Caco-2 (cell line): ENCODE measurements around the gene BICRAL. TPM values are rescaled to one million over a fixed set of nuclear protein-coding genes. Genes with fewer than 3 reads are reported as not detected.

ENCODE experiments used
- BruUV-seq: library from RNA; stranded (reverse); fragments of 400-500 nt; replicated peaks from 2 replicates; lab custom pipeline; 2021; lab: Mats Ljungman, UMichigan
- CTCF ChIA-PET: fragments of 300-600 bp; sonication (Branson Sonifier 250); formaldehyde crosslinking; loops from one replicate; lab custom pipeline; 2022; ENCODE audit warnings: antibody characterized with exemption; lab: Charles Lee
- POLR2A ChIA-PET: fragments of 300-600 bp; sonication (Branson Sonifier 250); formaldehyde crosslinking; loops from one replicate; lab custom pipeline; 2022; ENCODE audit warnings: antibody characterized with exemption; lab: Charles Lee
- DNase-seq, 2 experiments: peaks; one replicate each; pipeline versions ENCODE4 v3.0.0 to v3.0.0-alpha.2; 2020 to 2022
- H3K27me3 ChIP-seq: replicated peaks from 2 replicates; pipeline ENCODE4 v1.6.0; 2011; ENCODE audit warnings: low read length; ENCODE audit not compliant: control insufficient read depth, insufficient read depth
- H3K36me3 ChIP-seq: 2 replicates; pipeline ENCODE4 v1.5.1; 2011; ENCODE audit warnings: low read length; ENCODE audit not compliant: control insufficient read depth, insufficient read depth
- H3K4me1 ChIP-seq: fragments of 250-450 bp; sonication (Bioruptor Pico); 2 replicates; pipeline ENCODE4 v1.5.1; 2020; ENCODE audit warnings: mild to moderate bottlenecking
- H3K4me3 ChIP-seq: 2 replicates; pipeline ENCODE4 v1.5.1; 2011; ENCODE audit warnings: low read depth, mild to moderate bottlenecking, control low read depth, low read length
- H3K9me3 ChIP-seq: fragments of 250-450 bp; sonication (Bioruptor Pico); 2 replicates; pipeline ENCODE4 v1.5.1; 2020; ENCODE audit warnings: mild to moderate bottlenecking, moderate library complexity
- H3K27ac Mint-ChIP-seq: one replicate; pipeline ENCODE4 v1.8.0; 2022; ENCODE audit warnings: mixed read lengths; ENCODE audit not compliant: unreplicated experiment
- H3K27me3 Mint-ChIP-seq: one replicate; pipeline ENCODE4 v1.8.0; 2022; ENCODE audit warnings: mixed read lengths; ENCODE audit not compliant: insufficient read depth, unreplicated experiment
- H3K36me3 Mint-ChIP-seq: one replicate; pipeline ENCODE4 v1.8.0; 2022; ENCODE audit warnings: mild to moderate bottlenecking, mixed read lengths; ENCODE audit not compliant: insufficient read depth, unreplicated experiment
- H3K4me1 Mint-ChIP-seq: one replicate; pipeline ENCODE4 v1.8.0; 2022; ENCODE audit warnings: low read depth, mixed read lengths; ENCODE audit not compliant: unreplicated experiment
- H3K4me3 Mint-ChIP-seq: one replicate; pipeline ENCODE4 v1.8.0; 2022; ENCODE audit warnings: mild to moderate bottlenecking, moderate library complexity, mixed read lengths; ENCODE audit not compliant: unreplicated experiment
- H3K9me3 Mint-ChIP-seq: one replicate; pipeline ENCODE4 v1.8.0; 2022; ENCODE audit warnings: mixed read lengths; ENCODE audit not compliant: unreplicated experiment
- intact Hi-C: fragments of 100-400 bp; cut with micrococcal nuclease; formaldehyde crosslinking; loops from one replicate; pipeline ENCODE4 v1.10.0; 2022; ENCODE audit not compliant: unreplicated experiment
- total RNA-seq: library from RNA; stranded (reverse); gene quantifications from 2 replicates; pipeline ENCODE4 v1.2.3, GENCODE V29; 2022
- TF ChIP-seq, protein P1 (sequence below), 2 experiments: fragments of 200-600 bp in 1 of 2; IDR thresholded peaks; 1 replicate in 1 of 2; 2 replicates in 1 of 2; pipeline versions ENCODE4 v1.5.1 to v1.8.0; 2011 to 2022; ENCODE audit warnings: antibody characterized with exemption in 1 of 2, control low read depth in 1 of 2, inconsistent platforms in 1 of 2, low read depth in 1 of 2, low read length in 1 of 2, mild to moderate bottlenecking in 1 of 2, moderate library complexity in 1 of 2; ENCODE audit not compliant: insufficient read depth in 1 of 2, severe bottlenecking in 1 of 2, unreplicated experiment in 1 of 2

BICRAL gene
- total RNA-seq, 1 experiment from 2014 or later, result 5.3 TPM

DNA sequence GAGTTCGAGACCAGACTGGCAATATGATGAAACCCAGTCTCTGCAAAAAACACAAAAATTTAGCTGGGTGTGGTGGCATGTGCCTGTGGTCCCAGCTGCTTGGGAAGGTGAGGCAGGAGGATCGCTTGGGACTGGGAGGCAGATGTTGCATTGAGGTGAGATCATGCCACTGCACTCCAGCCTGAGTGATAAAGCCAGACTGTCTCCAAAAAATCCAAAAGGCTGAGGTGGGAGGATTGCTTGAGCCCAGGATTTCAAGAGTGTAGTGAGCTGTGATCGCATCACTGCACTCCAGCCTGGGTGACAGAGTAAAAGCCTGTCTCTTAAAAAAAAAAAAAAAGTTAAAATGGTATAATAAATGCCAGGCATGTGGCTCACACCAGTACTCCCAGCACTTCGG, 132.7 kb downstream of the BICRAL start:
- H3K9me3 Mint-ChIP-seq, result no peaks in the 10 kb centered on the region
- H3K4me3 ChIP-seq, result no peak overlapping the region
- no peaks in the 10 kb centered on the region for H3K36me3 Mint-ChIP-seq
- H3K27ac Mint-ChIP-seq, result no peak overlapping the region
- no TSS peak for BruUV-seq
- H3K4me1 ChIP-seq, result no peaks in the 10 kb centered on the region
- no peak for DNase-seq
- intact Hi-C loops, result no loop called here
- CTCF ChIA-PET, result interaction anchor here (0.6 to 0.7 kb wide), 2 partner anchors 15 to 442 kb away, joined by 3 read pairs; partner anchors contain the start of gene CNPY3
- no peaks in the 10 kb centered on the region for H3K36me3 ChIP-seq
- POLR2A ChIA-PET, result no interaction called here
- no peaks in the 10 kb centered on the region for H3K27me3 Mint-ChIP-seq
- TF ChIP-seq, protein P1, sequence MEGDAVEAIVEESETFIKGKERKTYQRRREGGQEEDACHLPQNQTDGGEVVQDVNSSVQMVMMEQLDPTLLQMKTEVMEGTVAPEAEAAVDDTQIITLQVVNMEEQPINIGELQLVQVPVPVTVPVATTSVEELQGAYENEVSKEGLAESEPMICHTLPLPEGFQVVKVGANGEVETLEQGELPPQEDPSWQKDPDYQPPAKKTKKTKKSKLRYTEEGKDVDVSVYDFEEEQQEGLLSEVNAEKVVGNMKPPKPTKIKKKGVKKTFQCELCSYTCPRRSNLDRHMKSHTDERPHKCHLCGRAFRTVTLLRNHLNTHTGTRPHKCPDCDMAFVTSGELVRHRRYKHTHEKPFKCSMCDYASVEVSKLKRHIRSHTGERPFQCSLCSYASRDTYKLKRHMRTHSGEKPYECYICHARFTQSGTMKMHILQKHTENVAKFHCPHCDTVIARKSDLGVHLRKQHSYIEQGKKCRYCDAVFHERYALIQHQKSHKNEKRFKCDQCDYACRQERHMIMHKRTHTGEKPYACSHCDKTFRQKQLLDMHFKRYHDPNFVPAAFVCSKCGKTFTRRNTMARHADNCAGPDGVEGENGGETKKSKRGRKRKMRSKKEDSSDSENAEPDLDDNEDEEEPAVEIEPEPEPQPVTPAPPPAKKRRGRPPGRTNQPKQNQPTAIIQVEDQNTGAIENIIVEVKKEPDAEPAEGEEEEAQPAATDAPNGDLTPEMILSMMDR (IDR thresholded peaks at IDR 0.05; ENCODE audit: insufficient read depth in 1 of 2, low read depth in 1 of 2, low read length in 1 of 2, severe bottlenecking in 1 of 2, unreplicated experiment in 1 of 2), result no peak
- H3K9me3 ChIP-seq, result no peaks in the 10 kb centered on the region
- no peaks in the 10 kb centered on the region for H3K4me1 Mint-ChIP-seq
- no peak overlapping the region for H3K4me3 Mint-ChIP-seq
- no peaks in the 10 kb centered on the region; the same call in 1 of the 2 replicates for H3K27me3 ChIP-seq

DNA sequence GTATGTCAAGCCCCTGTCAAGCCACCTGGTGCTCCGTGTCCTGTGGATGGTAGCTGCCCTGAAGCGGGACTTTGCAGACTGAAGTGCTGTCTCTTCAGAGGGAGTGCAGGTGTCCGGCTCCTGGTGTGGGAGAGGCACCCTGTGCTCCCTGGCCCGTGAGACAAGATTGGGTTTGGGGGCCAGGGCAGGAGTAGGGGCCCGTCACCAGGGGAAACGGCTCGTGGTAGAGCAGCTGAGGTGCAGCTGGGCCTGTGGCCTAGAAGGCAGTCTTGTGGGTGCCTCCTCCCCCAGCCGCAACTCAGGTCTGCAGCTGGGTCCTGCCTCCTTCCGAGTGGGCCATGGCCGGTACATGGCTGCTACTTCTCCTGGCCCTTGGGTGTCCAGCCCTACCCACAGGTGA, 133.9 kb downstream of the BICRAL start, which contains the start of gene PTCRA:
Gene PTCRA, plus strand, starts transcription at position 322 of the 400 bp plus-strand sequence. Its CDS starts 17 bp downstream, at position 339.
- no peaks in the 10 kb centered on the region for H3K27me3 Mint-ChIP-seq
- H3K36me3 ChIP-seq, result no peaks in the 10 kb centered on the region
- no peaks in the 10 kb centered on the region; the same call in 1 of the 2 replicates for H3K27me3 ChIP-seq
- no peaks in the 10 kb centered on the region for H3K9me3 ChIP-seq
- no peak within 1 kb of the TSS for H3K4me3 ChIP-seq
- no TSS peak for BruUV-seq
- H3K4me1 ChIP-seq, result no peaks in the 10 kb centered on the region
- no peak within 1 kb of the TSS for H3K4me3 Mint-ChIP-seq
- POLR2A ChIA-PET, result no interaction called here
- no peak for DNase-seq
- H3K4me1 Mint-ChIP-seq, result no peaks in the 10 kb centered on the region
- no peaks in the 10 kb centered on the region for H3K36me3 Mint-ChIP-seq
- intact Hi-C loops, result no loop called here
- H3K27ac Mint-ChIP-seq, result no peak within 1 kb of the TSS
- no peaks in the 10 kb centered on the region for H3K9me3 Mint-ChIP-seq
- CTCF ChIA-PET, result no interaction called here
- TF ChIP-seq, protein P1 (IDR thresholded peaks at IDR 0.05; ENCODE audit: insufficient read depth in 1 of 2, low read depth in 1 of 2, low read length in 1 of 2, severe bottlenecking in 1 of 2, unreplicated experiment in 1 of 2), result no peak

DNA sequence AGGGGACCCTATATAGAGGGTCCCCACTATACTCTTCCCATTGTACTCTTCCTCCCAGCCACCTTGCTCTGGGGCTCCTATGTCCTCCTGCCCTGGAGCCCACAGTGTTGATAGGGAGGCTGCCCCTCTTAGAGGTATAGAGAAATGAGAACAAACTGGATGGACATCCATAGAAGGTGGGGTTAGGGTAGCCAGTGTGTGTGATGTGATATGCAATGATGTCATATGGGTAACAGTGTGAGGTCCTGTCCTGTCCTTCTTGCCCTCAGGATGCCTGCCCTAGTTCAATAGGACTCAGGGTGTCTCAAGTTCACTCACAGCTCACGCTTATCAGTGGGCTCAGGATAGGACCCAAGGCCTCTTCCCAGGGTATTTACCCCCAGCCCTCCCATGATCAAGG, 134.4 kb downstream of the BICRAL start:
- Mint-ChIP-seq H3K4me1 (no peaks in the 10 kb centered on the region), H3K9me3 (no peaks in the 10 kb centered on the region), H3K27ac (no peak overlapping the region), H3K4me3 (no peak overlapping the region), H3K27me3 (no peaks in the 10 kb centered on the region), H3K36me3 (no peaks in the 10 kb centered on the region)
- H3K4me1 ChIP-seq, result no peaks in the 10 kb centered on the region
- TF ChIP-seq, protein P1 (IDR thresholded peaks at IDR 0.05; ENCODE audit: insufficient read depth in 1 of 2, low read depth in 1 of 2, low read length in 1 of 2, severe bottlenecking in 1 of 2, unreplicated experiment in 1 of 2), result no peak
- ChIA-PET POLR2A (no interaction called here), CTCF (no interaction called here)
- no peaks in the 10 kb centered on the region for H3K36me3 ChIP-seq
- intact Hi-C loops, result no loop called here
- H3K27me3 ChIP-seq, result no peaks in the 10 kb centered on the region; the same call in 1 of the 2 replicates
- H3K4me3 ChIP-seq, result no peak overlapping the region
- BruUV-seq, result no TSS peak
- no peak for DNase-seq
- no peaks in the 10 kb centered on the region for H3K9me3 ChIP-seq

Other genes with a start within 250 kb of the BICRAL start
- 21.7 TPM in 2 replicates for gene UBR2, start 218.0 kb upstream of the BICRAL start, total RNA-seq
- not detected in 2 replicates for gene PRPH2, start 59.5 kb upstream of the BICRAL start, total RNA-seq
- 17.0 and 20.4 TPM in 2 replicates for gene TBCC, start 35.9 kb upstream of the BICRAL start, total RNA-seq
- gene RPL7L1, start 97.6 kb downstream of the BICRAL start, total RNA-seq, result 103 and 110 TPM in 2 replicates
- gene PTCRA, start 134.0 kb downstream of the BICRAL start, total RNA-seq, result not detected in 2 replicates
- gene CNPY3, start 147.4 kb downstream of the BICRAL start, total RNA-seq, result 49.2 and 56.1 TPM in 2 replicates
- not detected in 2 replicates for gene GNMT, start 178.7 kb downstream of the BICRAL start, total RNA-seq
- gene PEX6, start 197.1 kb downstream of the BICRAL start, total RNA-seq, result 6.9 and 8.2 TPM in 2 replicates
- gene PPP2R5D, start 202.5 kb downstream of the BICRAL start, total RNA-seq, result 44.4 and 45.0 TPM in 2 replicates
- 60.3 and 62.3 TPM in 2 replicates for gene MEA1, start 231.9 kb downstream of the BICRAL start, total RNA-seq
- 62.9 and 66.8 TPM in 2 replicates for gene KLHDC3, start 232.2 kb downstream of the BICRAL start, total RNA-seq
- 71.0 and 74.9 TPM in 2 replicates for gene RRP36, start 239.6 kb downstream of the BICRAL start, total RNA-seq